IMR-90 (cell line): ENCODE results near the gene ZNF587. TPM values are rescaled to one million over a fixed set of nuclear protein-coding genes. Genes with fewer than 3 reads are reported as not detected.

Experiments used
- ATAC-seq: fragments of 200-7000 bp; cut with Tn5 transposase; 2 replicates; pipeline ENCODE4 v1.9.1; 2020; ENCODE audit warnings: low read depth, mild to moderate bottlenecking, moderate library complexity
- BruUV-seq: library from RNA; stranded (reverse); fragments of 400-500 nt; replicated peaks from 2 replicates; lab custom pipeline; 2021; lab: Mats Ljungman, UMichigan
- CTCF ChIA-PET: fragments of 300-600 bp; formaldehyde crosslinking; extraction: SDS; loops from one replicate; lab custom pipeline; 2021; ENCODE audit warnings: antibody characterized with exemption; lab: Yijun Ruan, JAX
- POLR2A ChIA-PET: fragments of 300-600 bp; sonication (Branson Sonifier 250); formaldehyde crosslinking; loops from one replicate; lab custom pipeline; 2022; ENCODE audit warnings: antibody characterized with exemption; ENCODE audit not compliant: unreplicated experiment; lab: Charles Lee
- DNase-seq: peaks from one replicate; pipeline ENCODE4 v3.0.0; 2013
- H2AFZ ChIP-seq: replicated peaks from 2 replicates; pipeline ENCODE3; 2013; ENCODE audit warnings: low read length, mild to moderate bottlenecking; ENCODE audit not compliant: poor library complexity
- H2AK5ac ChIP-seq: 2 replicates; pipeline ENCODE4 v1.6.1; 2013; ENCODE audit warnings: low read depth, low read length, inconsistent platforms
- H2AK9ac ChIP-seq: replicated peaks from 2 replicates; pipeline ENCODE3; 2013; ENCODE audit warnings: mild to moderate bottlenecking, low read depth, low read length, moderate library complexity; ENCODE audit not compliant: poor library complexity
- H2BK120ac ChIP-seq: 2 replicates; pipeline ENCODE4 v1.6.1; 2013; ENCODE audit warnings: low read depth, low read length, inconsistent platforms
- H2BK15ac ChIP-seq: 3 replicates; pipeline ENCODE4 v1.6.1; 2013; ENCODE audit warnings: low read depth, low read length, inconsistent platforms
- H2BK20ac ChIP-seq: 2 replicates; pipeline ENCODE4 v1.6.1; 2013; ENCODE audit warnings: low read depth, mild to moderate bottlenecking, inconsistent platforms, low read length, moderate library complexity
- H2BK5ac ChIP-seq: 2 replicates; pipeline ENCODE4 v1.6.1; 2013; ENCODE audit warnings: mild to moderate bottlenecking, low read depth, low read length, inconsistent platforms; ENCODE audit not compliant: poor library complexity, severe bottlenecking
- H3K14ac ChIP-seq: replicated peaks from 2 replicates; pipeline ENCODE4 v1.6.1; 2013; ENCODE audit warnings: low read depth, low read length, inconsistent platforms
- H3K18ac ChIP-seq: 2 replicates; pipeline ENCODE4 v1.6.1; 2013; ENCODE audit warnings: low read depth, low read length, control low read depth
- H3K23ac ChIP-seq: 2 replicates; pipeline ENCODE4 v1.6.1; 2013; ENCODE audit warnings: low read depth, low read length, inconsistent platforms
- H3K27ac ChIP-seq: 2 replicates; pipeline ENCODE4 v1.5.1; 2013; ENCODE audit warnings: mild to moderate bottlenecking, control low read depth, low read length; ENCODE audit not compliant: insufficient read depth
- H3K27me3 ChIP-seq: 2 replicates; pipeline ENCODE4 v1.6.1; 2013; ENCODE audit warnings: low read length; ENCODE audit not compliant: control insufficient read depth, insufficient read depth
- H3K36me3 ChIP-seq: 2 replicates; pipeline ENCODE4 v1.6.1; 2013; ENCODE audit warnings: low read length, mixed read lengths; ENCODE audit not compliant: control insufficient read depth, insufficient read depth
- H3K4ac ChIP-seq: 2 replicates; pipeline ENCODE4 v1.6.1; 2013; ENCODE audit warnings: low read depth, low read length, inconsistent platforms
- H3K4me1 ChIP-seq: 2 replicates; pipeline ENCODE4 v1.6.1; 2013; ENCODE audit warnings: low read length, mixed read lengths; ENCODE audit not compliant: control insufficient read depth, insufficient read depth
- H3K4me2 ChIP-seq: 2 replicates; pipeline ENCODE4 v1.6.1; 2013; ENCODE audit warnings: low read depth, mild to moderate bottlenecking, control low read depth, low read length, moderate library complexity
- H3K4me3 ChIP-seq: 2 replicates; pipeline ENCODE4 v1.5.1; 2013; ENCODE audit warnings: low read depth, mild to moderate bottlenecking, control low read depth, low read length, moderate library complexity; ENCODE audit not compliant: insufficient read depth
- H3K56ac ChIP-seq: 2 replicates; pipeline ENCODE4 v1.6.1; 2013; ENCODE audit warnings: low read length, inconsistent platforms; ENCODE audit not compliant: insufficient read depth; ENCODE audit errors: extremely low read depth
- H3K79me1 ChIP-seq, 2 experiments: 2 replicates each; pipeline ENCODE4 v1.6.1; 2013; ENCODE audit warnings: low read length in 2 of 2, inconsistent platforms in 1 of 2, low read depth in 1 of 2
- H3K9ac ChIP-seq: 2 replicates; pipeline ENCODE4 v1.6.1; 2013; ENCODE audit warnings: low read depth, low read length, control low read depth
- H3K9me1 ChIP-seq: 2 replicates; pipeline ENCODE4 v1.6.1; 2013; ENCODE audit warnings: low read length, inconsistent platforms; ENCODE audit not compliant: insufficient read depth
- H3K9me3 ChIP-seq: 2 replicates; pipeline ENCODE4 v1.6.1; 2013; ENCODE audit warnings: low read length; ENCODE audit not compliant: control insufficient read depth, insufficient read depth
- H4K20me1 ChIP-seq: 2 replicates; pipeline ENCODE4 v1.6.1; 2013; ENCODE audit warnings: low read length, inconsistent platforms; ENCODE audit not compliant: insufficient read depth
- H4K5ac ChIP-seq: 2 replicates; pipeline ENCODE4 v1.6.1; 2013; ENCODE audit warnings: mild to moderate bottlenecking, low read depth, low read length, control low read depth
- H4K8ac ChIP-seq, 2 experiments: 2 replicates each; pipeline ENCODE4 v1.6.1; 2013; ENCODE audit warnings: low read depth in 2 of 2, low read length in 2 of 2, control low read depth in 1 of 2, inconsistent platforms in 1 of 2
- H4K91ac ChIP-seq: 2 replicates; pipeline ENCODE4 v1.6.1; 2013; ENCODE audit warnings: low read depth, low read length, inconsistent platforms; ENCODE audit not compliant: insufficient read depth
- BHLHE40 ChIP-seq: fragments of 150-350 bp; IDR thresholded peaks from 2 replicates; pipeline ENCODE4 v1.6.1; 2016; ENCODE audit warnings: mild to moderate bottlenecking, low read depth, low read length
- CEBPB ChIP-seq: IDR thresholded peaks from 2 replicates; pipeline ENCODE4 v1.6.1; 2012; ENCODE audit warnings: low read depth, low read length, improper control_type of control experiment
- ELK1 ChIP-seq: fragments of 150-350 bp; IDR thresholded peaks from 2 replicates; pipeline ENCODE4 v1.6.1; 2016; ENCODE audit warnings: low read depth, mild to moderate bottlenecking, low read length, moderate library complexity, borderline replicate concordance
- FOS ChIP-seq: fragments of 150-350 bp; IDR thresholded peaks from 2 replicates; pipeline ENCODE4 v1.6.1; 2016; ENCODE audit warnings: low read depth, low read length
- MAFK ChIP-seq: IDR thresholded peaks from 2 replicates; pipeline ENCODE4 v1.6.1; 2012; ENCODE audit warnings: low read depth, low read length, improper control_type of control experiment
- MAZ ChIP-seq: IDR thresholded peaks from 2 replicates; pipeline ENCODE4 v1.6.1; 2012; ENCODE audit warnings: low read depth, mild to moderate bottlenecking, low read length, improper control_type of control experiment, moderate library complexity, borderline replicate concordance
- MXI1 ChIP-seq: IDR thresholded peaks from 2 replicates; pipeline ENCODE4 v1.6.1; 2012; ENCODE audit warnings: low read depth, mild to moderate bottlenecking, low read length, moderate library complexity, borderline replicate concordance
- NFE2L2 ChIP-seq: fragments of 150-350 bp; IDR thresholded peaks from 2 replicates; pipeline ENCODE4 v1.6.1; 2016; ENCODE audit warnings: low read depth, mild to moderate bottlenecking, low read length
- POLR2A ChIP-seq: IDR thresholded peaks from 2 replicates; pipeline ENCODE4 v1.6.1; 2012; ENCODE audit warnings: mild to moderate bottlenecking, low read depth, low read length
- RAD21 ChIP-seq: IDR thresholded peaks from 2 replicates; pipeline ENCODE4 v1.6.1; 2012; ENCODE audit warnings: low read length, improper control_type of control experiment
- RFX5 ChIP-seq: IDR thresholded peaks from 2 replicates; pipeline ENCODE4 v1.8.0; 2012; ENCODE audit warnings: low read depth, mild to moderate bottlenecking, low read length, moderate library complexity
- SMC3 ChIP-seq: fragments of 150-350 bp; IDR thresholded peaks from 2 replicates; pipeline ENCODE4 v1.6.1; 2016; ENCODE audit warnings: low read depth, mild to moderate bottlenecking, antibody characterized with exemption, low read length, moderate library complexity
- WGBS, 2 experiments: methylation state at CpG; one replicate each; pipeline versions ENCODE4 v1.1.5 to v1.1.7; 2013; ENCODE audit warnings: missing lambda C conversion rate in 2 of 2; ENCODE audit not compliant: insufficient read length in 1 of 2; ENCODE audit errors: extremely low coverage in 2 of 2; 5-methylcytosine and 5-hydroxymethylcytosine counted together
- dilution Hi-C: fragments of 300-500 bp; cut with HindIII; formaldehyde crosslinking; loops from one replicate; pipeline ENCODE4 v1.14.3; 2018; ENCODE audit warnings: low sequenced_read_pairs; ENCODE audit not compliant: unreplicated experiment
- in situ Hi-C: fragments of 300-500 bp; cut with MboI; formaldehyde crosslinking; loops from 3 replicates; pipeline ENCODE4 v1.14.3; 2019; ENCODE audit warnings: low sequenced_read_pairs, inconsistent platforms, mixed read lengths
- intact Hi-C: fragments of 100-400 bp; cut with micrococcal nuclease; formaldehyde crosslinking; loops from 2 replicates; pipeline ENCODE4 v1.10.0; 2022
- polyA plus RNA-seq, 3 experiments: library from polyadenylated mRNA; depleted of rRNA; stranded (reverse); fragments of >200 nt; gene quantifications; 2 replicates each; pipeline ENCODE4 v1.2.3, GENCODE V29; 2012; ENCODE audit warnings: low replicate concordance in 1 of 3
- total RNA-seq: library from RNA; depleted of rRNA; stranded (reverse); fragments of >200 nt; gene quantifications from 2 replicates; pipeline ENCODE4 v1.2.3, GENCODE V29; 2012
- TF ChIP-seq, protein P1 (sequence below): fragments of 150-350 bp; IDR thresholded peaks from 2 replicates; pipeline ENCODE4 v1.6.1; 2017; ENCODE audit warnings: mild to moderate bottlenecking, antibody characterized with exemption, low read length, low read depth
- TF ChIP-seq, protein P2 (sequence below): conservative IDR thresholded peaks from 2 replicates; pipeline ENCODE4 v1.5.1; 2012; ENCODE audit warnings: mild to moderate bottlenecking, low read depth, low read length, improper control_type of control experiment

ZNF587 gene
- total and polyA plus RNA-seq, 2 of the 4 experiments (the other 2 are of a cell fraction): 14.0 to 43.7 TPM

DNA sequence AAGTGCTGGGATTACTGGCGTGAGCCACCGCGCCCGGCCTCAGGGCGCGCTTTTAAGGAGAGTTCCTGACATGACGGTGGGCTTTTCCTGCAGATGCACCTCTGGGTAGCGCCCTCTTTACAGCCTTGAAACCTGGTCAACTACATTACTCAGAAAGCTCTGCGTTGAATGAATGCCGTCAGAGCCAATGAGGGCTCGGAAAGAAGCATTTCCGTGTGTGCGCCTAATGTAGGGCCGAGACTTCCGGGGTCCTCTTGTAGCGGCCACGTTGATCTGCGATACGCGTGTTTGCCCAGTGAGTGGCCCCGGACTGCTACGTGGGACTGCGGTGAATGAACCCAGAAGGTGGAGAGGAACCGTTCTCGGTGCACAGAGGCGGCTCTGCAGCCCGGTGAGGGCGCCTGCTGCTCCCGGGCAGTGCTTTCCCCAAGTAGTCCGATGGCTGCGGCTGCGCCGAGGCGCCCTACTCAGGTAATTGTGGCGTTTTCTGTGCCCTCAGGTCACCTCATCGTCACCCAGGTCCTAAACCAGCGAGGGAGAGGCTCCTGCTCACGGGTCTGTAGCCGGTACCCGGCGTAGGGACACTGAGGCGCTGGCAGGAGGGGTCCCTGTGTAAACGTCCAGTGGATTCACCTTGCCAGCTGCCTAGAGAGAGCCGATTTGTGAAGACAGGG lies 30.0 kb upstream of the ZNF587 start:
- Histone ChIP-seq H3K18ac (no peak overlapping the region), H3K79me1 (peaks cover 4 to 59% of the 10 kb centered on the region in 2 experiments; a peak in 3 of 4 replicates), H4K8ac (peak overlapping the region; percentile 33 to 95), H3K14ac (peak overlapping the region; percentile 96), H3K27ac (peak overlapping the region; percentile 71), H3K36me3 (no peaks in the 10 kb centered on the region; the same call in 1 of the 2 replicates), H2AFZ (peak overlapping the region; percentile 96), H3K23ac (peak overlapping the region; percentile 82), H2BK20ac (no peak overlapping the region), H3K4me1 (peaks cover 2% of the 10 kb centered on the region), H3K9me3 (no peaks in the 10 kb centered on the region), H2AK9ac (peak overlapping the region; percentile 100), H2BK120ac (0 out of 2 replicates have a peak overlapping the region, but pooled peaks have one; percentile 44), H3K9me1 (peaks cover 4% of the 10 kb centered on the region), H2AK5ac (peak overlapping the region; percentile 78), H3K4me3 (peak overlapping the region; percentile 89), H4K91ac (peak overlapping the region; percentile 95), H3K4me2 (peak overlapping the region; percentile 95), H2BK5ac (peak overlapping the region; percentile 73), H3K4ac (peak overlapping the region; percentile 88), H3K56ac (peak overlapping the region; percentile 87), H4K20me1 (peaks cover 10% of the 10 kb centered on the region), H3K27me3 (no peaks in the 10 kb centered on the region), H4K5ac (peak overlapping the region; percentile 72), H3K9ac (peak overlapping the region; percentile 88), H2BK15ac (no peak overlapping the region; the same call in 2 of the 3 replicates)
- dilution Hi-C loops (no loop called here), intact Hi-C loops (no loop called here), in situ Hi-C loops (no loop called here)
- DNase-seq (peak; percentile 91), ATAC-seq (peak; percentile 85)
- no TSS peak for BruUV-seq
- WGBS, 2 experiments: 0% methylated on average over 30 of the region's 44 CpGs; no CpG with 5 or more reads in 1 of the 2 experiments
- CTCF ChIA-PET: no interaction called here
- POLR2A ChIA-PET: interaction anchor here (1.0 kb wide), 1 partner anchor 16 kb away, joined by 4 read pairs; no protein-coding TSS in a partner anchor
- TF ChIP-seq, protein P1, sequence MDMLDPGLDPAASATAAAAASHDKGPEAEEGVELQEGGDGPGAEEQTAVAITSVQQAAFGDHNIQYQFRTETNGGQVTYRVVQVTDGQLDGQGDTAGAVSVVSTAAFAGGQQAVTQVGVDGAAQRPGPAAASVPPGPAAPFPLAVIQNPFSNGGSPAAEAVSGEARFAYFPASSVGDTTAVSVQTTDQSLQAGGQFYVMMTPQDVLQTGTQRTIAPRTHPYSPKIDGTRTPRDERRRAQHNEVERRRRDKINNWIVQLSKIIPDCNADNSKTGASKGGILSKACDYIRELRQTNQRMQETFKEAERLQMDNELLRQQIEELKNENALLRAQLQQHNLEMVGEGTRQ: no peak
- TF ChIP-seq MAFK (no peak), CEBPB (no peak), SMC3 (no peak), MXI1 (peak; percentile 97), ELK1 (no peak), POLR2A (peak; percentile 83), RFX5 (no peak), BHLHE40 (no peak), MAZ (no peak), NFE2L2 (no peak), FOS (peak; percentile 18; the same call in 1 of the 2 replicates), RAD21 (no peak)
- TF ChIP-seq, protein P2, sequence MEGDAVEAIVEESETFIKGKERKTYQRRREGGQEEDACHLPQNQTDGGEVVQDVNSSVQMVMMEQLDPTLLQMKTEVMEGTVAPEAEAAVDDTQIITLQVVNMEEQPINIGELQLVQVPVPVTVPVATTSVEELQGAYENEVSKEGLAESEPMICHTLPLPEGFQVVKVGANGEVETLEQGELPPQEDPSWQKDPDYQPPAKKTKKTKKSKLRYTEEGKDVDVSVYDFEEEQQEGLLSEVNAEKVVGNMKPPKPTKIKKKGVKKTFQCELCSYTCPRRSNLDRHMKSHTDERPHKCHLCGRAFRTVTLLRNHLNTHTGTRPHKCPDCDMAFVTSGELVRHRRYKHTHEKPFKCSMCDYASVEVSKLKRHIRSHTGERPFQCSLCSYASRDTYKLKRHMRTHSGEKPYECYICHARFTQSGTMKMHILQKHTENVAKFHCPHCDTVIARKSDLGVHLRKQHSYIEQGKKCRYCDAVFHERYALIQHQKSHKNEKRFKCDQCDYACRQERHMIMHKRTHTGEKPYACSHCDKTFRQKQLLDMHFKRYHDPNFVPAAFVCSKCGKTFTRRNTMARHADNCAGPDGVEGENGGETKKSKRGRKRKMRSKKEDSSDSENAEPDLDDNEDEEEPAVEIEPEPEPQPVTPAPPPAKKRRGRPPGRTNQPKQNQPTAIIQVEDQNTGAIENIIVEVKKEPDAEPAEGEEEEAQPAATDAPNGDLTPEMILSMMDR: 0 out of 2 replicates have a peak, but pooled peaks have one; percentile 3
